ENCODE measurements around the gene ACOT7.

GRCh38 chr1:6314503-6314902 lies 79.1 kb downstream of the ACOT7 start:
- TF ChIP-seq CTCF (IDR thresholded peaks at IDR 0.05): no peak
- TF ChIP-seq POLR2AphosphoS5 (IDR thresholded peaks at IDR 0.05): no peak
- no peak for TF ChIP-seq POLR2A (IDR thresholded peaks at IDR 0.05)

All from prostate gland (tissue), 2 donors.